Measurements from ENCODE around the gene DNAJB4. TPM values are rescaled to one million over a fixed set of nuclear protein-coding genes. Genes with fewer than 3 reads are reported as not detected.

Gene DNAJB4
- total and polyA plus RNA-seq, 2 donors (not counting 3 experiments of a cell fraction or from before 2014, with no cell fraction given), result 30.4 to 136 TPM

DNA sequence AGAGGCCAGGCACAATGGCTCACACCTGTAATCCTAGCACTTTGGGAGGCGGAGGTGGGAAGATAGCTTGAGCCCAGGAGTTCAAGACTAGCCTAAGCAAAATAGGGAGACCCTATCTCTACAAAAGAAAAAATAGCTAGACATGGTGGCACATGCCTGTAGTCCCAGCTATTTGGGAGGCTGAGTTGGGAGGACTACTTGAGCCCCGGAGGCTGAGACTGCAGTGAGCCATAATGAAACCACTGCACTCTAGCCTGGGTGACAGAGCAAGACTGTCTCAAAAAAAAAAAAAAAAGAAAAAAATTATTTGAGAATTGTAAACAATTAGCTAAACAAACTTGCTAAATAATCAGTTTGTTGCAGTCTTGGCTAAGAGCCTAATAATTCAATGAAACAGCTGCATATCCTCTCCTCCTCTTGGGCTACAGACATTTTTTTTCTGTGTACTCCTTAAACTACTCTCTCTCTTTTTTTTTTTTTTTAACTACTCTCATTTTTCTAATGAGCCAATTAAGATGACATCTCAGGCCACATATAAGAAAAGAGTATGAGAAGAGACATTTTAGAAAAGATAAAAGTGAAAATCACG lies 10.5 kb upstream of the DNAJB4 start:
- ChIA-PET CTCF (interaction anchor here (1.4 to 1.8 kb wide), 3 partner anchors 8 to 120 kb away, joined by 3 to 5 read pairs (median 4); partner anchors contain the start of gene FUBP1), POLR2A (interaction anchor here (3.3 kb wide), 1 partner anchor 11 kb away, joined by 22 read pairs; the partner anchor contains the start of gene DNAJB4)
- DNase-seq (ENCODE audit: low read depth, low spot score) (no peak), FAIRE-seq (no peak)
- no peak overlapping the region for H2AFZ ChIP-seq (ENCODE audit: low read depth, low read length)
- H3K9ac ChIP-seq (replicated peaks; ENCODE audit: extremely low read depth, insufficient read depth, low read length), result no peak overlapping the region
- no peaks in the 10 kb centered on the region for H3K4me1 ChIP-seq (ENCODE audit: control insufficient read depth, extremely low read depth, insufficient read depth, low read length)
- no peak overlapping the region for H3K4me3 ChIP-seq (replicated peaks in 1 of 3; ENCODE audit: insufficient read depth in 1 of 3, low read depth in 1 of 3, low read length in 3 of 3)
- no peaks in the 10 kb centered on the region for H3K9me1 ChIP-seq (replicated peaks; ENCODE audit: control insufficient read depth, extremely low read depth, insufficient read depth, low read length)
- no peaks in the 10 kb centered on the region for H3K27me3 ChIP-seq (ENCODE audit: control insufficient read depth in 2 of 2, insufficient read depth in 2 of 2, low read length in 2 of 2)
- H3K9me3 ChIP-seq (replicated peaks; ENCODE audit: control insufficient read depth, insufficient read depth, low read length), result no peaks in the 10 kb centered on the region
- H3K36me3 ChIP-seq (ENCODE audit: control insufficient read depth in 2 of 2, extremely low read depth in 1 of 2, insufficient read depth in 2 of 2, low read length in 2 of 2), result peaks cover 4 to 5% of the 10 kb centered on the region in 2 experiments
- TF ChIP-seq FOS (IDR thresholded peaks at IDR 0.05; ENCODE audit: borderline replicate concordance, insufficient read depth, low read length) (no peak), JUN (IDR thresholded peaks at IDR 0.05; ENCODE audit: borderline replicate concordance, insufficient read depth, insufficient read length, low read depth) (no peak), POLR2AphosphoS5 (IDR thresholded peaks at IDR 0.05; ENCODE audit: insufficient read depth, low read depth, low read length) (no peak), MYC (IDR thresholded peaks at IDR 0.05; ENCODE audit: low read depth, low read length) (no peak), POLR2A (IDR thresholded peaks at IDR 0.05; ENCODE audit: low read depth, low read length) (no peak), GATA2 (IDR thresholded peaks at IDR 0.05; ENCODE audit: insufficient read depth, insufficient read length, low read depth, low read length) (no peak), EZH2 (IDR thresholded peaks at IDR 0.05; ENCODE audit: borderline replicate concordance, low read depth, low read length, severe bottlenecking) (no peak)
- TF ChIP-seq, protein P1, sequence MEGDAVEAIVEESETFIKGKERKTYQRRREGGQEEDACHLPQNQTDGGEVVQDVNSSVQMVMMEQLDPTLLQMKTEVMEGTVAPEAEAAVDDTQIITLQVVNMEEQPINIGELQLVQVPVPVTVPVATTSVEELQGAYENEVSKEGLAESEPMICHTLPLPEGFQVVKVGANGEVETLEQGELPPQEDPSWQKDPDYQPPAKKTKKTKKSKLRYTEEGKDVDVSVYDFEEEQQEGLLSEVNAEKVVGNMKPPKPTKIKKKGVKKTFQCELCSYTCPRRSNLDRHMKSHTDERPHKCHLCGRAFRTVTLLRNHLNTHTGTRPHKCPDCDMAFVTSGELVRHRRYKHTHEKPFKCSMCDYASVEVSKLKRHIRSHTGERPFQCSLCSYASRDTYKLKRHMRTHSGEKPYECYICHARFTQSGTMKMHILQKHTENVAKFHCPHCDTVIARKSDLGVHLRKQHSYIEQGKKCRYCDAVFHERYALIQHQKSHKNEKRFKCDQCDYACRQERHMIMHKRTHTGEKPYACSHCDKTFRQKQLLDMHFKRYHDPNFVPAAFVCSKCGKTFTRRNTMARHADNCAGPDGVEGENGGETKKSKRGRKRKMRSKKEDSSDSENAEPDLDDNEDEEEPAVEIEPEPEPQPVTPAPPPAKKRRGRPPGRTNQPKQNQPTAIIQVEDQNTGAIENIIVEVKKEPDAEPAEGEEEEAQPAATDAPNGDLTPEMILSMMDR (IDR thresholded peaks at IDR 0.05; ENCODE audit: extremely low read depth in 1 of 2, insufficient read depth in 1 of 2, low read depth in 1 of 2, low read length in 2 of 2), result no peak
- TF ChIP-seq, protein P2, sequence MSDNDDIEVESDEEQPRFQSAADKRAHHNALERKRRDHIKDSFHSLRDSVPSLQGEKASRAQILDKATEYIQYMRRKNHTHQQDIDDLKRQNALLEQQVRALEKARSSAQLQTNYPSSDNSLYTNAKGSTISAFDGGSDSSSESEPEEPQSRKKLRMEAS (IDR thresholded peaks at IDR 0.05; ENCODE audit: insufficient read depth, insufficient read length), result no peak
- no TSS peak for BruUV-seq (replicated peaks)
- H3K79me2 ChIP-seq (ENCODE audit: control insufficient read depth, insufficient read depth, low read length), result peaks cover 31% of the 10 kb centered on the region
- intact Hi-C loops (cut with micrococcal nuclease), result no loop called here
- no peak overlapping the region for H3K4me2 ChIP-seq (ENCODE audit: insufficient read depth, low read length)
- peaks cover 5% of the 10 kb centered on the region for H4K20me1 ChIP-seq (replicated peaks; ENCODE audit: control insufficient read depth, extremely low read depth, insufficient read depth, low read length)
- H3K27ac ChIP-seq (ENCODE audit: insufficient read depth, low read depth, low read length), result no peak overlapping the region
- dilution Hi-C loops (cut with MboI; ENCODE audit: extremely low pct_ligation_motif_present, low sequenced_read_pairs), result no loop called here
